HepG2 (cell line): ENCODE results near the gene BCL2L1. TPM values are rescaled to one million over a fixed set of nuclear protein-coding genes. Genes with fewer than 3 reads are reported as not detected.

Experiments used
- HNF4G ChIP-seq, 2 experiments: sonication (generic) in 1 of 2; formaldehyde crosslinking in 1 of 2; IDR thresholded peaks; 2 replicates each; pipeline versions ENCODE4 v1.4.0 to v1.6.1; 2011 to 2020; ENCODE audit warnings: borderline replicate concordance in 2 of 2, low read depth in 2 of 2, mild to moderate bottlenecking in 2 of 2, low read length in 1 of 2, missing genetic modification reagents in 1 of 2, moderate library complexity in 1 of 2
- HNRNPL ChIP-seq: fragments of 200-400 bp; formaldehyde crosslinking; IDR thresholded peaks from 2 replicates; pipeline ENCODE4 v1.6.1; 2017; ENCODE audit warnings: mild to moderate bottlenecking, low read depth, low read length
- HOXA3 ChIP-seq: sonication (generic); formaldehyde crosslinking; IDR thresholded peaks from 2 replicates; pipeline ENCODE4 v1.5.0; 2020; ENCODE audit warnings: missing genetic modification reagents
- KDM5A ChIP-seq: fragments of 200-600 bp; sonication (generic); IDR thresholded peaks from 2 replicates; pipeline ENCODE4 v1.7.0; 2018; ENCODE audit warnings: antibody characterized with exemption, mild to moderate bottlenecking, low read length, borderline replicate concordance
- polyA plus RNA-seq, 8 experiments: library from polyadenylated mRNA; depleted of rRNA in 3 of 8; stranded (reverse) in 7 of 8; unstranded in 1 of 8; fragments of >200 nt; fragmentation: Illumina TruSeq in 4 of 8; extraction: Trizol in 4 of 8; gene quantifications; 2 replicates each; pipeline versions ENCODE4 v1.2.1 to v1.2.3, GENCODE V29; 2011 to 2016; ENCODE audit warnings: low read depth in 4 of 8, missing spikeins in 1 of 8, mixed read lengths in 1 of 8; ENCODE audit not compliant: insufficient read depth in 1 of 8
- total RNA-seq, 5 experiments: library from RNA; depleted of rRNA; stranded (reverse); fragments of >200 nt; fragmentation: Illumina TruSeq; extraction: Trizol; gene quantifications; 2 replicates each; pipeline ENCODE4 v1.2.3, GENCODE V29; 2016; ENCODE audit warnings: low read depth in 1 of 5
- TF ChIP-seq, protein P1 (sequence below): sonication (generic); formaldehyde crosslinking; IDR thresholded peaks from 2 replicates; pipeline ENCODE4 v1.5.0; 2020; ENCODE audit warnings: mild to moderate bottlenecking, missing genetic modification reagents
- TF ChIP-seq, protein P2 (sequence below): sonication (generic); formaldehyde crosslinking; IDR thresholded peaks from 2 replicates; pipeline ENCODE4 v1.5.0; 2020; ENCODE audit warnings: mild to moderate bottlenecking, missing genetic modification reagents, borderline replicate concordance
- TF ChIP-seq, protein P3 (sequence below): sonication (generic); formaldehyde crosslinking; IDR thresholded peaks from 2 replicates; pipeline ENCODE4 v1.4.0; 2020; ENCODE audit warnings: missing genetic modification reagents
- TF ChIP-seq, protein P4 (sequence below): sonication (generic); formaldehyde crosslinking; IDR thresholded peaks from 2 replicates; pipeline ENCODE4 v1.4.0; 2020; ENCODE audit warnings: missing genetic modification reagents

The BCL2L1 gene
- total and polyA plus RNA-seq, 2 of the 13 experiments (the other 11 are each of a cell fraction or from before 2014, with no cell fraction given) = 164 to 258 TPM

DNA sequence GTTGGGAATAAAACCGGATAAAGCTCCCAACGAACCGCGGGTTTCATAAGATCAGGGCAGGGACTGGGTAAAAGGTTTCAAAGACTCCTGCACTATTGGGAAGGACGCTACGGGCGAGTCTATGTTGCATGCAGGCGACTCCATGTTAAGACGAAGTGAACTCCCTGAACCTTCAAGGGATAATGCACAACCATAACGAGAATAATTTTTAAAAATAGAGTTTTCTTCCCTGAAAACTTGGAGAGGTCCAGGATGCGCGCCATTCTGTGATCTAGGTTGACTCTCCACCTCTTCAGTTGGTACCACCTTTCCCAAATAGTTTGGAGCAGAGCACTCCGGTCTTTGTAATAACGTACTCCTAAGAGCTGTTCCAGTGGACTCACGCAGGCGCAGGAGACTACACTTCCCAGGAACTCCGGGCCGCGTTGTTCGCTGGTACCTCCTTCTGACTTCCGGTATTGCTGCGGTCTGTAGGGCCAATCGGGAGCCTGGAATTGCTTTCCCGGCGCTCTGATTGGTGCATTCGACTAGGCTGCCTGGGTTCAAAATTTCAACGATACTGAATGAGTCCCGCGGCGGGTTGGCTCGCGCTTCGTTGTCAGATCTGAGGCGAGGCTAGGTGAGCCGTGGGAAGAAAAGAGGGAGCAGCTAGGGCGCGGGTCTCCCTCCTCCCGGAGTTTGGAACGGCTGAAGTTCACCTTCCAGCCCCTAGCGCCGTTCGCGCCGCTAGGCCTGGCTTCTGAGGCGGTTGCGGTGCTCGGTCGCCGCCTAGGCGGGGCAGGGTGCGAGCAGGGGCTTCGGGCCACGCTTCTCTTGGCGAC lies 16.3 kb upstream of the BCL2L1 start, which contains the start of gene TPX2 (continued):
- TF ChIP-seq HNRNPL (0 out of 2 replicates have a peak, but pooled peaks have one; percentile 56), KDM5A (peak; percentile 90), HOXA3 (peak; percentile 83), HNF4G (IDR thresholded peaks at IDR 0.05; ENCODE audit: borderline replicate concordance, low read depth, low read length) (no peak), HNF4G (CRISPR knock-in tag; IDR thresholded peaks at IDR 0.05; ENCODE audit: borderline replicate concordance, low read depth) (peak; percentile 60; the same call in 1 of the 2 replicates)
- TF ChIP-seq, protein P1, sequence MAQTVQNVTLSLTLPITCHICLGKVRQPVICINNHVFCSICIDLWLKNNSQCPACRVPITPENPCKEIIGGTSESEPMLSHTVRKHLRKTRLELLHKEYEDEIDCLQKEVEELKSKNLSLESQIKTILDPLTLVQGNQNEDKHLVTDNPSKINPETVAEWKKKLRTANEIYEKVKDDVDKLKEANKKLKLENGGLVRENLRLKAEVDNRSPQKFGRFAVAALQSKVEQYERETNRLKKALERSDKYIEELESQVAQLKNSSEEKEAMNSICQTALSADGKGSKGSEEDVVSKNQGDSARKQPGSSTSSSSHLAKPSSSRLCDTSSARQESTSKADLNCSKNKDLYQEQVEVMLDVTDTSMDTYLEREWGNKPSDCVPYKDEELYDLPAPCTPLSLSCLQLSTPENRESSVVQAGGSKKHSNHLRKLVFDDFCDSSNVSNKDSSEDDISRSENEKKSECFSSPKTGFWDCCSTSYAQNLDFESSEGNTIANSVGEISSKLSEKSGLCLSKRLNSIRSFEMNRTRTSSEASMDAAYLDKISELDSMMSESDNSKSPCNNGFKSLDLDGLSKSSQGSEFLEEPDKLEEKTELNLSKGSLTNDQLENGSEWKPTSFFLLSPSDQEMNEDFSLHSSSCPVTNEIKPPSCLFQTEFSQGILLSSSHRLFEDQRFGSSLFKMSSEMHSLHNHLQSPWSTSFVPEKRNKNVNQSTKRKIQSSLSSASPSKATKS = no peak
- TF ChIP-seq, protein P2, sequence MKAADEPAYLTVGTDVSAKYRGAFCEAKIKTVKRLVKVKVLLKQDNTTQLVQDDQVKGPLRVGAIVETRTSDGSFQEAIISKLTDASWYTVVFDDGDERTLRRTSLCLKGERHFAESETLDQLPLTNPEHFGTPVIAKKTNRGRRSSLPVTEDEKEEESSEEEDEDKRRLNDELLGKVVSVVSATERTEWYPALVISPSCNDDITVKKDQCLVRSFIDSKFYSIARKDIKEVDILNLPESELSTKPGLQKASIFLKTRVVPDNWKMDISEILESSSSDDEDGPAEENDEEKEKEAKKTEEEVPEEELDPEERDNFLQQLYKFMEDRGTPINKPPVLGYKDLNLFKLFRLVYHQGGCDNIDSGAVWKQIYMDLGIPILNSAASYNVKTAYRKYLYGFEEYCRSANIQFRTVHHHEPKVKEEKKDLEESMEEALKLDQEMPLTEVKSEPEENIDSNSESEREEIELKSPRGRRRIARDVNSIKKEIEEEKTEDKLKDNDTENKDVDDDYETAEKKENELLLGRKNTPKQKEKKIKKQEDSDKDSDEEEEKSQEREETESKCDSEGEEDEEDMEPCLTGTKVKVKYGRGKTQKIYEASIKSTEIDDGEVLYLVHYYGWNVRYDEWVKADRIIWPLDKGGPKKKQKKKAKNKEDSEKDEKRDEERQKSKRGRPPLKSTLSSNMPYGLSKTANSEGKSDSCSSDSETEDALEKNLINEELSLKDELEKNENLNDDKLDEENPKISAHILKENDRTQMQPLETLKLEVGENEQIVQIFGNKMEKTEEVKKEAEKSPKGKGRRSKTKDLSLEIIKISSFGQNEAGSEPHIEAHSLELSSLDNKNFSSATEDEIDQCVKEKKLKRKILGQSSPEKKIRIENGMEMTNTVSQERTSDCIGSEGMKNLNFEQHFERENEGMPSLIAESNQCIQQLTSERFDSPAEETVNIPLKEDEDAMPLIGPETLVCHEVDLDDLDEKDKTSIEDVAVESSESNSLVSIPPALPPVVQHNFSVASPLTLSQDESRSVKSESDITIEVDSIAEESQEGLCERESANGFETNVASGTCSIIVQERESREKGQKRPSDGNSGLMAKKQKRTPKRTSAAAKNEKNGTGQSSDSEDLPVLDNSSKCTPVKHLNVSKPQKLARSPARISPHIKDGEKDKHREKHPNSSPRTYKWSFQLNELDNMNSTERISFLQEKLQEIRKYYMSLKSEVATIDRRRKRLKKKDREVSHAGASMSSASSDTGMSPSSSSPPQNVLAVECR (CRISPR knock-in tag) = peak; percentile 100
- TF ChIP-seq, protein P3, sequence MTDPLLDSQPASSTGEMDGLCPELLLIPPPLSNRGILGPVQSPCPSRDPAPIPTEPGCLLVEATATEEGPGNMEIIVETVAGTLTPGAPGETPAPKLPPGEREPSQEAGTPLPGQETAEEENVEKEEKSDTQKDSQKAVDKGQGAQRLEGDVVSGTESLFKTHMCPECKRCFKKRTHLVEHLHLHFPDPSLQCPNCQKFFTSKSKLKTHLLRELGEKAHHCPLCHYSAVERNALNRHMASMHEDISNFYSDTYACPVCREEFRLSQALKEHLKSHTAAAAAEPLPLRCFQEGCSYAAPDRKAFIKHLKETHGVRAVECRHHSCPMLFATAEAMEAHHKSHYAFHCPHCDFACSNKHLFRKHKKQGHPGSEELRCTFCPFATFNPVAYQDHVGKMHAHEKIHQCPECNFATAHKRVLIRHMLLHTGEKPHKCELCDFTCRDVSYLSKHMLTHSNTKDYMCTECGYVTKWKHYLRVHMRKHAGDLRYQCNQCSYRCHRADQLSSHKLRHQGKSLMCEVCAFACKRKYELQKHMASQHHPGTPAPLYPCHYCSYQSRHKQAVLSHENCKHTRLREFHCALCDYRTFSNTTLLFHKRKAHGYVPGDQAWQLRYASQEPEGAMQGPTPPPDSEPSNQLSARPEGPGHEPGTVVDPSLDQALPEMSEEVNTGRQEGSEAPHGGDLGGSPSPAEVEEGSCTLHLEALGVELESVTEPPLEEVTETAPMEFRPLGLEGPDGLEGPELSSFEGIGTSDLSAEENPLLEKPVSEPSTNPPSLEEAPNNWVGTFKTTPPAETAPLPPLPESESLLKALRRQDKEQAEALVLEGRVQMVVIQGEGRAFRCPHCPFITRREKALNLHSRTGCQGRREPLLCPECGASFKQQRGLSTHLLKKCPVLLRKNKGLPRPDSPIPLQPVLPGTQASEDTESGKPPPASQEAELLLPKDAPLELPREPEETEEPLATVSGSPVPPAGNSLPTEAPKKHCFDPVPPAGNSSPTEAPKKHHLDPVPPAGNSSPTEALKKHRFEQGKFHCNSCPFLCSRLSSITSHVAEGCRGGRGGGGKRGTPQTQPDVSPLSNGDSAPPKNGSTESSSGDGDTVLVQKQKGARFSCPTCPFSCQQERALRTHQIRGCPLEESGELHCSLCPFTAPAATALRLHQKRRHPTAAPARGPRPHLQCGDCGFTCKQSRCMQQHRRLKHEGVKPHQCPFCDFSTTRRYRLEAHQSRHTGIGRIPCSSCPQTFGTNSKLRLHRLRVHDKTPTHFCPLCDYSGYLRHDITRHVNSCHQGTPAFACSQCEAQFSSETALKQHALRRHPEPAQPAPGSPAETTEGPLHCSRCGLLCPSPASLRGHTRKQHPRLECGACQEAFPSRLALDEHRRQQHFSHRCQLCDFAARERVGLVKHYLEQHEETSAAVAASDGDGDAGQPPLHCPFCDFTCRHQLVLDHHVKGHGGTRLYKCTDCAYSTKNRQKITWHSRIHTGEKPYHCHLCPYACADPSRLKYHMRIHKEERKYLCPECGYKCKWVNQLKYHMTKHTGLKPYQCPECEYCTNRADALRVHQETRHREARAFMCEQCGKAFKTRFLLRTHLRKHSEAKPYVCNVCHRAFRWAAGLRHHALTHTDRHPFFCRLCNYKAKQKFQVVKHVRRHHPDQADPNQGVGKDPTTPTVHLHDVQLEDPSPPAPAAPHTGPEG = peak; percentile 92
- TF ChIP-seq, protein P4, sequence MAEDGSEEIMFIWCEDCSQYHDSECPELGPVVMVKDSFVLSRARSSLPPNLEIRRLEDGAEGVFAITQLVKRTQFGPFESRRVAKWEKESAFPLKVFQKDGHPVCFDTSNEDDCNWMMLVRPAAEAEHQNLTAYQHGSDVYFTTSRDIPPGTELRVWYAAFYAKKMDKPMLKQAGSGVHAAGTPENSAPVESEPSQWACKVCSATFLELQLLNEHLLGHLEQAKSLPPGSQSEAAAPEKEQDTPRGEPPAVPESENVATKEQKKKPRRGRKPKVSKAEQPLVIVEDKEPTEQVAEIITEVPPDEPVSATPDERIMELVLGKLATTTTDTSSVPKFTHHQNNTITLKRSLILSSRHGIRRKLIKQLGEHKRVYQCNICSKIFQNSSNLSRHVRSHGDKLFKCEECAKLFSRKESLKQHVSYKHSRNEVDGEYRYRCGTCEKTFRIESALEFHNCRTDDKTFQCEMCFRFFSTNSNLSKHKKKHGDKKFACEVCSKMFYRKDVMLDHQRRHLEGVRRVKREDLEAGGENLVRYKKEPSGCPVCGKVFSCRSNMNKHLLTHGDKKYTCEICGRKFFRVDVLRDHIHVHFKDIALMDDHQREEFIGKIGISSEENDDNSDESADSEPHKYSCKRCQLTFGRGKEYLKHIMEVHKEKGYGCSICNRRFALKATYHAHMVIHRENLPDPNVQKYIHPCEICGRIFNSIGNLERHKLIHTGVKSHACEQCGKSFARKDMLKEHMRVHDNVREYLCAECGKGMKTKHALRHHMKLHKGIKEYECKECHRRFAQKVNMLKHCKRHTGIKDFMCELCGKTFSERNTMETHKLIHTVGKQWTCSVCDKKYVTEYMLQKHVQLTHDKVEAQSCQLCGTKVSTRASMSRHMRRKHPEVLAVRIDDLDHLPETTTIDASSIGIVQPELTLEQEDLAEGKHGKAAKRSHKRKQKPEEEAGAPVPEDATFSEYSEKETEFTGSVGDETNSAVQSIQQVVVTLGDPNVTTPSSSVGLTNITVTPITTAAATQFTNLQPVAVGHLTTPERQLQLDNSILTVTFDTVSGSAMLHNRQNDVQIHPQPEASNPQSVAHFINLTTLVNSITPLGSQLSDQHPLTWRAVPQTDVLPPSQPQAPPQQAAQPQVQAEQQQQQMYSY (CRISPR knock-in tag) = peak; percentile 80
